Natural killer cell treated with Interleukin-12 subunit alpha and Interleukin-12 subunit beta and Interleukin-15 and Interleukin-18, amount 100 ng/mL, for 72 hours (primary cell): Measurements from ENCODE around the gene UNC13C. TPM values are rescaled to one million over a fixed set of nuclear protein-coding genes. Genes with fewer than 3 reads are reported as not detected.

Experiments used
- ATAC-seq, 2 donors: fragments of 150-1000 bp; cut with Tn5 transposase in 1 of 2; sonication (Bioruptor Pico), chemical (Tn5 transposase) in 1 of 2; 2 replicates each; pipeline ENCODE4 v1.10.0; 2021
- DNase-seq: peaks from one replicate; pipeline ENCODE4 v3.0.0; 2022; ENCODE audit warnings: low spot score
- H3K27ac Mint-ChIP-seq, 2 donors: 1 replicate in 1 of 2; 2 replicates in 1 of 2; pipeline ENCODE4 v1.8.0; 2022; ENCODE audit warnings: mixed read lengths in 2 of 2, mild to moderate bottlenecking in 1 of 2, moderate library complexity in 1 of 2
- H3K27me3 Mint-ChIP-seq, 2 donors: 1 replicate in 1 of 2; 2 replicates in 1 of 2; pipeline ENCODE4 v1.8.0; 2022; ENCODE audit warnings: mixed read lengths in 2 of 2
- H3K36me3 Mint-ChIP-seq: one replicate; pipeline ENCODE4 v1.8.0; 2022; ENCODE audit warnings: mixed read lengths
- H3K4me1 Mint-ChIP-seq, 2 donors: 1 replicate in 1 of 2; 2 replicates in 1 of 2; pipeline ENCODE4 v1.8.0; 2022; ENCODE audit warnings: low read depth in 2 of 2, mixed read lengths in 2 of 2, mild to moderate bottlenecking in 1 of 2
- H3K4me3 Mint-ChIP-seq: one replicate; pipeline ENCODE4 v1.8.0; 2022; ENCODE audit warnings: mixed read lengths
- H3K9me3 Mint-ChIP-seq: 2 replicates; pipeline ENCODE4 v1.8.0; 2022; ENCODE audit warnings: mixed read lengths
- total RNA-seq, 2 donors: library from RNA; stranded (reverse); gene quantifications; one replicate each; pipeline ENCODE4 v1.2.3, GENCODE V29; 2022

Gene UNC13C
- total RNA-seq, 2 donors from 2014 or later = not detected

- no peak overlapping the region for H3K27ac Mint-ChIP-seq
- H3K4me1 Mint-ChIP-seq = no peaks in the 10 kb centered on the region
- ATAC-seq (no peak), DNase-seq (no peak)
- no peaks in the 10 kb centered on the region for H3K36me3 Mint-ChIP-seq
- no peak overlapping the region for H3K4me3 Mint-ChIP-seq
- no peaks in the 10 kb centered on the region for H3K27me3 Mint-ChIP-seq
- peaks cover 8% of the 10 kb centered on the region for H3K9me3 Mint-ChIP-seq
Observed at GRCh38 chr15:54568381-54568780, 590.1 kb downstream of the UNC13C start.

GRCh38 chr15:54571576-54571975 lies 593.3 kb downstream of the UNC13C start:
- ATAC-seq (no peak), DNase-seq (no peak)
- no peaks in the 10 kb centered on the region for H3K4me1 Mint-ChIP-seq
- no peaks in the 10 kb centered on the region for H3K36me3 Mint-ChIP-seq
- H3K4me3 Mint-ChIP-seq = no peak overlapping the region
- peaks cover 2% of the 10 kb centered on the region in 2 donors for H3K27me3 Mint-ChIP-seq
- H3K27ac Mint-ChIP-seq = no peak overlapping the region
- H3K9me3 Mint-ChIP-seq = peaks cover 8% of the 10 kb centered on the region

GRCh38 chr15:54575586-54575985 lies 597.3 kb downstream of the UNC13C start:
- H3K9me3 Mint-ChIP-seq = peaks cover 3% of the 10 kb centered on the region
- ATAC-seq = no peak
- H3K4me1 Mint-ChIP-seq = no peaks in the 10 kb centered on the region
- no peak overlapping the region for H3K27ac Mint-ChIP-seq
- no peak for DNase-seq
- H3K4me3 Mint-ChIP-seq = no peak overlapping the region
- peaks cover 2 to 6% of the 10 kb centered on the region in 2 donors for H3K27me3 Mint-ChIP-seq
- H3K36me3 Mint-ChIP-seq = no peaks in the 10 kb centered on the region

GRCh38 chr15:54576298-54576935 lies 598.2 kb downstream of the UNC13C start:
- no peak overlapping the region for H3K27ac Mint-ChIP-seq
- no peak for ATAC-seq
- DNase-seq = no peak
- peaks cover 2 to 6% of the 10 kb centered on the region in 2 donors for H3K27me3 Mint-ChIP-seq
- no peak overlapping the region for H3K4me3 Mint-ChIP-seq
- no peaks in the 10 kb centered on the region for H3K36me3 Mint-ChIP-seq
- no peaks in the 10 kb centered on the region for H3K4me1 Mint-ChIP-seq
- peaks cover 4% of the 10 kb centered on the region for H3K9me3 Mint-ChIP-seq

DNA sequence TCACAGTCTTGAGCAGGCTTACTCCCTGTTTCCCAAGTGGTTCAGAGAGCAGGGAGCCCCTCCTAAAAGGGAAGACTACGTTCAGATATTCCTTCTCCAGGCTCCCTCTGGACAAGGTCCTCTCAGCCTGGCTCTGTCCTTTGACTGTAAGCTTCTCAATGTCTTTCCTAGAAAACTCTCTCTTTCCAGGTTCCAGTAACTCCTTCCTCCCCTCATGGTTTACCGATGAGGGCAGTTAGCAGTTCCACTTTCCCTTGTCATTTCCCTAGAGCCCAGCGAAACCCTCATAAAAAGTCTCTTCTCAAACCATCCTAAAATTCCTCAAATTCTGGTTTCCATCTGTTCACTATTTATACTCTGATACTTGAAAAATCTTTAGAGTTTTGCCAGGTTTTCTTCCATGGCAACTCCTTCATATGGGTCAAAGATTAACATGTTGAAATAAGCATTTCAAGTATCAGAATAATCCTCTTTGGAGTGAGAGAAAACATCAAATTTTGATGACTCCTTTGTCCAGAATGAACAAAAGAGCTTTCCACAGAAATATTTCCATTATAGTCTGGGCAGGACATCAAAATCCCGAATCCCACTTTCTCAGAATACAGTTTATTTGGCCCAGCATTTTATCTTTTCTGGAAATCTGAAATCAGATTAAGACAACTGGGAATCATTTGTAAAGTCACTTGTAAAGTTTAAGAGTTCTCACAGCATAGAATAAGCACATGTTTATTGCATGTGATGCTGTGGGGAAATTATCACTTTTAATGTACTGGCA lies 599.4 kb downstream of the UNC13C start:
- ATAC-seq (no peak), DNase-seq (no peak)
- no peaks in the 10 kb centered on the region for H3K4me1 Mint-ChIP-seq
- H3K27ac Mint-ChIP-seq = no peak overlapping the region
- no peak overlapping the region for H3K4me3 Mint-ChIP-seq
- peaks cover 8% of the 10 kb centered on the region for H3K9me3 Mint-ChIP-seq
- no peaks in the 10 kb centered on the region for H3K36me3 Mint-ChIP-seq
- peaks cover 2 to 6% of the 10 kb centered on the region in 2 donors for H3K27me3 Mint-ChIP-seq

GRCh38 chr15:54579855-54580254 lies 601.6 kb downstream of the UNC13C start:
- ATAC-seq (no peak), DNase-seq (no peak)
- H3K4me1 Mint-ChIP-seq = no peaks in the 10 kb centered on the region
- peaks cover 2 to 6% of the 10 kb centered on the region in 2 donors for H3K27me3 Mint-ChIP-seq
- H3K27ac Mint-ChIP-seq = no peak overlapping the region
- no peaks in the 10 kb centered on the region for H3K36me3 Mint-ChIP-seq
- H3K9me3 Mint-ChIP-seq = peaks cover 8% of the 10 kb centered on the region
- H3K4me3 Mint-ChIP-seq = no peak overlapping the region

DNA sequence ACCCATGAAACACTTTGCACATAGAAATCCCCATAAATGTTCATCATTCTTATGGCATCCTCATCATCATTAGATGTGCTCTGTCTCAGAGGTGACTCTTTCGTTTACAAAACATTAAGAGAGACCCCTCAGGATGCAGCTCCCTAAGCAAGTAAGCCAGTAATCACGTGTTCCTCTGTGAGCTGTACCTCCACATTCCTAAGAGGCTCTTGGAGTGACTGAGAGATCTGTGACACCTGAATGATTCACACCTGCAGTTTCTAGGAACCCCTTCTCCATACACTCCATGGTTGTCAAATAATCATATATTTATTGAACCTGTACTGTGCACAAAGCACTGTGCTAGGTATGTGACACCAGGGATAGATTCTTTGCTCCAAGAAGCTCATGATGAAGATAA lies 602.4 kb downstream of the UNC13C start:
- H3K27ac Mint-ChIP-seq = no peak overlapping the region
- H3K4me1 Mint-ChIP-seq = no peaks in the 10 kb centered on the region
- no peaks in the 10 kb centered on the region for H3K36me3 Mint-ChIP-seq
- H3K4me3 Mint-ChIP-seq = no peak overlapping the region
- no peak for ATAC-seq
- DNase-seq = no peak
- peaks cover 2 to 6% of the 10 kb centered on the region in 2 donors for H3K27me3 Mint-ChIP-seq
- H3K9me3 Mint-ChIP-seq = peaks cover 8% of the 10 kb centered on the region

- Mint-ChIP-seq H3K9me3 (peaks cover 8% of the 10 kb centered on the region), H3K4me1 (no peaks in the 10 kb centered on the region), H3K36me3 (no peaks in the 10 kb centered on the region), H3K4me3 (no peak overlapping the region), H3K27ac (no peak overlapping the region), H3K27me3 (no peaks in the 10 kb centered on the region)
- ATAC-seq (no peak), DNase-seq (no peak)
Observed at GRCh38 chr15:54582863-54583643, 604.8 kb downstream of the UNC13C start.

DNA sequence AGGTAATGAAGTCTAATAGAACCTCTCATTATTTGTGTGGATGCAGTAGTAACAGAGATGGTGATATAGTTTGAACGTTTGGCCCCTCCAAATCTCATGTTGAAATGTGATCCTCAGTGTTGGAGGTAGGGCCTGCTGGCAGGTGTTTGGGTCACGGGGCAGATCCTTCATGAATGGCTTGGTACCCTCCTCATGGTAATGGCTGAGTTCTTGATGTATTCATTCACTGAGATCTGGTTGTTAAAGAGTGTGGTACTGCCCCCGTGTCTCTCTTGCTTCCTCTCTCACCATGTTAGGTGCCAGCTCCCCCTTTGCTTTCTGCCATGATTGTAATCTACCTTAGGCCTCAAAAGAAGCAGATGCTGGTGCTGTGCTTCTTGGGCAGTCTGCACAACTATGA lies 606.8 kb downstream of the UNC13C start:
- Mint-ChIP-seq H3K36me3 (no peaks in the 10 kb centered on the region), H3K4me1 (no peaks in the 10 kb centered on the region), H3K4me3 (no peak overlapping the region), H3K9me3 (peaks cover 8% of the 10 kb centered on the region), H3K27me3 (no peaks in the 10 kb centered on the region), H3K27ac (no peak overlapping the region)
- DNase-seq (no peak), ATAC-seq (no peak)

DNA sequence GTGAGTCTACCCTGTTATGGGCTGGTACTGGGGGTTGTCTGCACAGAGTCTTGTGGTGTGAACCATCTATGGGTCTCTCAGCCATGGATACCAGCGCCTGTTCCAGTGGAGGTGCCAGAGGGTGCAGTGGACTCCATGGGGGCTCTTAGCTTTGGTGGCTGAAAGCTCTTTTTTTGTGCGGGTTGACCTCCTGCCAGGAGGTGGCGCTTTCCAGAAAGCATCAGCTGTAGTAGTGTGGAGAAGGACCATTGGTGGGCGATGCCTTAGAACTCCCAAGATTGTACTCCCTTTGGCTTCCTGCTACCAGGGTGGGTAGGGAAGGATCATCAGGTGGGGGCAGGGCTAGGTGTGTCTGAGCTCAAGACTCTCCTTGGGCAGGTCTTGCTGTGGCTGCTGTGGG lies 615.9 kb downstream of the UNC13C start:
- DNase-seq (no peak), ATAC-seq (no peak)
- Mint-ChIP-seq H3K27ac (no peak overlapping the region), H3K4me1 (no peaks in the 10 kb centered on the region), H3K9me3 (peaks cover 9% of the 10 kb centered on the region), H3K36me3 (no peaks in the 10 kb centered on the region), H3K4me3 (no peak overlapping the region), H3K27me3 (no peaks in the 10 kb centered on the region)

DNA sequence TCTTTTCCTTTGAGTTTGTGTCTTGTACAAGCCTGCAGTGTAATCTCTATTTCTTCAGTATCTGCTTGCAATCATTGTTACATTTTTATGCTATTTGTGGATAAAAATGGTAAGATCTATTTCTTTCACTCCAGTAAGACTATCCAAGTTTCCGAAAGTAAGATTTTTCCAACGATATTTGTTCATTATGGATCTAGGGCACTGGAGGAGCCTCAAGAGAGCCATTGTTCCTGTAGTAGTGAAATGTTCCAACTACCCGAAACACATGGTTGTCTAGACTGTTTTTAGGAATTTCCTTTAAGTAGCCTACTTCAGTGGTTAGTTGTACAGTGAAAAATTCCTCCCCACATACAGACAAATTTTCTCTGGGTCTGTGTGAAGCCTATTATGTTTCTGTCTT lies 621.1 kb downstream of the UNC13C start:
- no peaks in the 10 kb centered on the region for H3K4me1 Mint-ChIP-seq
- H3K27ac Mint-ChIP-seq = no peak overlapping the region
- H3K9me3 Mint-ChIP-seq = peaks cover 8% of the 10 kb centered on the region
- ATAC-seq = no peak
- no peaks in the 10 kb centered on the region for H3K27me3 Mint-ChIP-seq
- H3K36me3 Mint-ChIP-seq = peaks cover 4% of the 10 kb centered on the region
- no peak overlapping the region for H3K4me3 Mint-ChIP-seq
- no peak for DNase-seq

DNA sequence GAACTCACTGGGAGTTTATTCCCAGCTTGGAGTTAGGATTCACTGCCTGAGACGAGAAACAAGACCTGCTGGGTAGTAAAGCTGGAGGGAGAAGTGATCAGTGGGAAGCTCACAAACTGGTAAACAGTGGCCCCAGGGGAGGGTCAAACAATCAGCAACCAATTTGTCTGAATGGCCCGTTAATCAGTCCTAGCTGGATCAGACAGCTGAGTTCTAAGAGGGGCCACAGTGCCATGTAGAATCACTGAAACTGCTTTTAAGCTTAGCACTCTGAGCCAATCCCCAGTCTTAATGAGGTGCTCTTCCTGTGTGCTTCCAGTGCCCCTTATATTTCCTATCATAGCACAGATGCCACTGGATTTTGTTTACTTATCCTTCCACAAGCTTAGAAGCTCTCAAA lies 626.8 kb downstream of the UNC13C start:
- no peaks in the 10 kb centered on the region for H3K27me3 Mint-ChIP-seq
- no peak overlapping the region for H3K4me3 Mint-ChIP-seq
- DNase-seq (no peak), ATAC-seq (no peak)
- peaks cover 2% of the 10 kb centered on the region for H3K36me3 Mint-ChIP-seq
- no peaks in the 10 kb centered on the region for H3K4me1 Mint-ChIP-seq
- peaks cover 2% of the 10 kb centered on the region for H3K9me3 Mint-ChIP-seq
- no peak overlapping the region for H3K27ac Mint-ChIP-seq

- ATAC-seq (no peak), DNase-seq (no peak)
- Mint-ChIP-seq H3K9me3 (no peaks in the 10 kb centered on the region), H3K36me3 (no peaks in the 10 kb centered on the region), H3K27me3 (no peaks in the 10 kb centered on the region), H3K4me3 (no peak overlapping the region), H3K27ac (no peak overlapping the region), H3K4me1 (no peaks in the 10 kb centered on the region)
Observed at GRCh38 chr15:54605556-54605955, 627.3 kb downstream of the UNC13C start.
